D341Med (cell line): ENCODE results near the gene KDM2B.

ENCODE experiments used
- DNase-seq: peaks from one replicate; pipeline ENCODE4 v3.0.0; 2012; ENCODE audit warnings: low spot score

KDM2B gene

DNA sequence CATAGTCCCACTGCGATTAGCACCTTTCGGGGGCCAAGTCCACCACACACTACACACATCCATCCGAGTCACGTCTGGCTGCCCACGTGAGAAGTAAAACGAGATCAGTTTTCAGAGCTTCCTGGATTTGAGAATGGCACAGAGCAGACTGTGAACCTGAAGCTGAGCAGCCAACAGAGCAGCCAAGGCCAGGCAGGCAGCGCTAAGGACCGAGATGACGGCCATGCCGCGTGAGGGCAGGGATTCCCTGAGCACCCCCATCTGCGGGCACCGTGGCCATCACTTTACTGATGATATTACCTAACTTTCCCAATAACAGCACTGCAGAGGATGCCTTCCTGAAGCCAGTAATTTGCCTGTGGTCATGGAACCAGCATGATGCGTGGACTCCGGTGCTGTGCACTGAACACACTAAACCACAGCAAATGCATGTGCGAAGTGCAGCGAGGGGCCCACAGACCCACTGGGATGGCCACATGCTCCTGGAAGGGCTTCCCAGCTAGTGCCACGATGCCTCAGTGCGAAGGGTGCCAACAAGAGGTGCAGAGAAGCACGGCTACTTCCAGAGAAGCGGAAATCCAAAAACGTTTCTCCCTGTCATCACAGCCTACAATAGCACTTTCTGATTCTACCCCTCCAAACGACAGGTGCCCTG, 124.9 kb downstream of the KDM2B start:
- DNase-seq: peak; percentile 30

DNA sequence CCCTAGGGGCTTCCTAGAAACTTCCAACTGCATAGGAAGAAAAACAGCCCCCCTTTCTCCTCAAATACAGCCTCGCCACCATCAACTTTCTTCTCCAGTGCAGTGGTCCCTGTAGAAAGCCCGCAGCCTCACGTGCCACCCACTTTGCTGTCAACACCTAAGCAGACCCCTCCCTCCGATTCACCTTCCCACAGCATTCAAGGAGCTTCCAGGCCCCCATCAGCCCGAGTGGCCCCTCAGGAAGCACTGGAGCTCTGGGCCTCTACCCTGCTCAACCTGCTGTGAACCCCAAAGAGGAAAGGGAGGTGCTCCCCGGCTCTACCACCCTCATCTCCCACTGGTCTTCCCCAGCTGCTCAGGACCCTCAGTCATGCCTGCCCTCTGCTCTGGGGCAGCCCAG, 125.9 kb downstream of the KDM2B start:
- no peak for DNase-seq

DNA sequence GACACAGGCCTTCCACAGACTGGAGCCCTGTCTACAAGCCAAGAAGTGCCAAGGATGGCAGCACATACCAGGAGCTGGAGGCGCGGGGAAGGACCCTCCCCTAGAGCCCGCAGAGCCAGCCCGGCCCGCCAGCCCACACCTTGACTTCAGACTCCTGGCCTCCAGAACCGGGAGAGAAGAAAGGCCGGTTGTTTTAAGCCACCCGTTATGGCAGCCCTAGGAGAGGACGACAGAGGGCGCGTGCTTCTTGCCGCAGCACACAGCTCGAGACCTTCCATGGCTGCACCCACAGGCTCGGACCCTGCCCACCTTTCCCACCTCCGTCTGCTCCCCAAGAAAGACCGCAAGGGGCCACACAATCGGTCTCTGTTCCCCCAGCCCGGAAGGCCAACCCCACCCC, 127.2 kb downstream of the KDM2B start:
- no peak for DNase-seq

DNA sequence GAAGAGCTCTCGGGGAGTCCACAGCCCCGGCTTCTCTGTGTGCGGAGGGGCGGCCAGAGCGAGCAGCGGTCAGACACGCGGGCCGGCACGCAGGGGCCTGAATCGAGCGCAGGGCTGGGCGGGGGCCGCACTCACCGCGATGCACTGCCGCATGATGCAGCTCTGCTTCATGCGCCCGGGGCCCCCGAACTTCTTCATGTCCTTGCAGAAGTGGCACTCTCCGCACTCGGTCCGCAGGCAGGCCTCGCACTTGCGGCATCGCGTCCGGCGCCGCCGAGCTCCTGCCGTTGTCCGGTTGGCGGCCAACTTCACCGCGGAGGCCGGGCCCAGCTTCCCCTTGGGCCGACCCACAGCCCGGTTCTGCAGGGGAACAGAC, 127.8 kb downstream of the KDM2B start:
- DNase-seq: peak; percentile 33

DNA sequence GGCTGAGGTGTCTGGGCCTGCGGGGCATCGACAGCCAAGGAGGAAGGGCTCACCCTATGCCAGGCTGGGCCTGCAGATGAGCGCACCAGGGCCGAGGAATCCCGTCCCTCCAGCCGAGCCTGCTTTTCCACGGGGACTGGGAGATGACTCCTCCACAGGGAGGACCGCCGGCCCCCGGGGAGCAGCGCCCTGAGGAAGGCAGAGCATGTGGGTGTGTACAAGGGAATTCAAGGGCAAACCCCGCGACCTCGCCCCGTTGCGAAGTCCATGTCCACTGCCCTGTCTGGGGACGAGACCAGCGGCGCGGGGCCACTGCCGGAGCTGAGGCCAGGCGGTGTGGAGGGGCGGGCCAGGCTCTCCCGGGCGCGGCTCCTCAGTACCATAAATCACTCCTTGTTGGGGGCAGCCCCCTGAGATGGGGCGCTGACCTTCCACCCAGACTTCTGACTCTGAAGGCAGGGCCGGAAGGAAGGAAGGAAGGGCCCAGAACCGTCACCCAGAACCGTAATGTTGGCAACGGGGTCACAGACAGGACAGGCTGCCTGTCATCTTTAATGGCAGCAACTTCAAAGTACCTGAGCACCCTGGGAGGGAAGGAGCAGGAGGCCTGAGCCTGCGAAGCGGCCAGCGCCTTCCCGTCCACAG, 128.4 kb downstream of the KDM2B start:
- peak; percentile 38 for DNase-seq

DNA sequence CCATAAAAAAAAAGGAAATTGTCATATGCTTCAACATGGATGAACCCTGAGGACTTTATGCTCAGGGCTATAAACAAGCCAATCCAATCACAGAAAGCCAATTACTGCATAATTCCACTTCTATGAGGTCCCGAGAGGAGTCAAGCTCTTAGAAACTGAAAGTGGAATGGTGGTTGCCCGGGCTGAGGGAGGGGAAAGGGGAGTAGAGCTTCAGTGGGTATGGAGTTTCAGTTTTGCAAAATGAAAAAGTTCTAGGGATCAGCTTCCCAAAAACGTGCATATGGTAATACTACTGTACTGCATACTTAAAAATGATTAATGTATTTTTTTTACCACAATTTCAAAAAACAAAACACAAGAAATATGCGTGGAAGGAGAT, 128.9 kb downstream of the KDM2B start:
- no peak for DNase-seq

DNA sequence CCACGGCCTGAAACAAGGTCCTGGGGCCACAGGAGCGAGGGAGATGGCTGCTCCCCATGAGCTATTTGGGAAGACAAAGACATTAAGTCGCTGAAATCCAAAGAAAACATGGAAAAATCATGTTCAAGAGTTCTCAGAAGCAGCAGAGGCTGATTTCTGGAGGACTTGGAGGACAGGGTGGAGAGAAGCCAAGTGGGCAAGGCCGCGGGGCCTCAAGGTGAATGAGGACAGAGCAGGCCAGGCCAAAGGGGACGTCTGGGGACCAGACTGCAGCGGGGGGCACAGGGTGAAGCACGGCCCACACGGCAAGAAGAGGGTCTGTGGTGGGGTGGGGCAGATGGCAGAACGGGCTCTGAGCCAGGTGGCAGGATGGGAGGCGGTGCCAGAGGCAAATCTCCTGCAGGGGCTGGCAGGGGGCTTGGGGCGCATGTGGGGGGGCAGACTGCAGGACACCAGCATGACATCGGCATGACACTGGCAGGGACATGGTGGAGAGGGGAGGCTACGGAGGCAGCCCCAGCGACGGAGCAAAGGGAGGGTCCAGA, 132.0 kb downstream of the KDM2B start:
- DNase-seq: peak; percentile 34

DNA sequence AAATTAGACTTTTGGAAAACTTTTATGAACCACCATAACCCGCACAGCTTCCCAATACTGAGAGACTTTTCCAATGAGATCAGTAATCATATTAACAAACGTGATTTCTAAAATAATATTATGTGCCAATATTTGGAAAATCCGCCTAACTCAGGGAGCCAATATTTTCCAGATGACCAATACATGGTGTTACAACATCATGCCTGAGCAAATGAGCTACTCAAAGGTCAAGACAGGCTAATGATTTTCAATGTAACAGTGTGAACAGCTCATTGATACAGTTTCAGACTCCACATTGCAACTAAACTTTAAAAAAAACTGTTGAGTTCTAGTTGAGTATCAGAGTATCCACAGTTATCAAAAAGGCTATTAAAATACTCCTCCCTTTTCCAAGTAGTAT, 134.1 kb downstream of the KDM2B start:
- no peak for DNase-seq

DNA sequence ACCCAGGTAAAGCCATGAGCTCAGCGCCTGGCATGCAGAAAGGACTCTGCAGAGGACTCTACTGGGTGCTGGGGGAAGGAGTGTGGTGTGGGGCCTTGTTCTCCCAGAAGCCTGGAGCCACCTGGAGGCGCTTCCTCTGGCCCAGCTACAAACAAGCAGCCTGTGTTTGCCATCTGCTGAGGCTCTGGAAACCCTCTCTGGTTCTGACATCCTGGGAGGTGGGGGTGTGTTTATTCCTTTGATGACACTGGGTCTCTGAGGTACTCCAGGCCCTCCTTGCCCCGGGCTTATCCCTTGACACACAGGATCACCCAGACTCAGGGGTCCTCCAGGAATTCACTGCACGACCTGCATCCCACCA, 136.0 kb downstream of the KDM2B start:
- DNase-seq: no peak

DNA sequence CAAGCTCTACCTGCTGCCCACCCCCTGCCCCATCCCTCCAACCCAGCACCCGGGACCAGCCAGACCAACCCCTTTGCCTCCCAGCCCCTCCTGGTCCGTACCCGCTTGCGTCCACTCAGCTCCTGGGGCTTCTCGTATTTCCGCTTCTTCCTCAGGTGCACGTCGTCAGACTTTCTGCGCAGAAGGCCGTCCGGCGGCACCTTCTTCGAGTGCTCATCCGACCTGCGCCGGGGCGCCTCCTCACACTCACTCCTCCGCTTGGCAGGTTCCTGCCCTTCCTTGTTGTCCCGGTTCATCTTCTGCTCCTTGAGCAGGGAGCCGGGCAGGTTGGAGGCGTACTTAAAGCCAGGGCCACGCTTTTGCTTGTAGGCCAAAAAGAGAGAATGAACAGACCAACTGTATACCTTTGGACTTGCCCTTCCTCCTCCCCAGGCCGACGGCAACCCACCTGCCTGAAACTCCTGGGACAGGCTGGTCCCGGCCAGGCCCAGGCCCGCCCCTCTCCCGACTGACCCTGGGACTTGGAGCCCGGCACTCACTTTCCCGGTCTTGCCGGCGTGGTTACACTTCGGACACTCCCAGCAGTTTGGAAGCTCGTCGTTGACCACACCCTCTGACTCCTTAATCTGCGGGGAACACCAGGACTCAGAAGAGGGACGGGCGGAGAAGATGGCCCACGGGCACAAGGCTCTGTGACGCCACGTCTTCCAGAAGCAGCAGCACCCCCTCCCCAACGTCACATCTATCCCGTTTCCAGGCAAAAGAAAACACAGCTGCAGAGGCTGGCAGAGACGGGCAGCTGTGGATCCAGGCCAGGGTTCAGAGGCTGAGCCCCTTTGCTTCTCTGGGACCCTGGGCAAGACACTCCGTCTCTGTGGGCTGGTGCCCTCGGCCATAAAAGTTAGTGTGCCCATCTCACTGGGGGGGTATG, 136.6 kb downstream of the KDM2B start:
- DNase-seq: no peak

DNA sequence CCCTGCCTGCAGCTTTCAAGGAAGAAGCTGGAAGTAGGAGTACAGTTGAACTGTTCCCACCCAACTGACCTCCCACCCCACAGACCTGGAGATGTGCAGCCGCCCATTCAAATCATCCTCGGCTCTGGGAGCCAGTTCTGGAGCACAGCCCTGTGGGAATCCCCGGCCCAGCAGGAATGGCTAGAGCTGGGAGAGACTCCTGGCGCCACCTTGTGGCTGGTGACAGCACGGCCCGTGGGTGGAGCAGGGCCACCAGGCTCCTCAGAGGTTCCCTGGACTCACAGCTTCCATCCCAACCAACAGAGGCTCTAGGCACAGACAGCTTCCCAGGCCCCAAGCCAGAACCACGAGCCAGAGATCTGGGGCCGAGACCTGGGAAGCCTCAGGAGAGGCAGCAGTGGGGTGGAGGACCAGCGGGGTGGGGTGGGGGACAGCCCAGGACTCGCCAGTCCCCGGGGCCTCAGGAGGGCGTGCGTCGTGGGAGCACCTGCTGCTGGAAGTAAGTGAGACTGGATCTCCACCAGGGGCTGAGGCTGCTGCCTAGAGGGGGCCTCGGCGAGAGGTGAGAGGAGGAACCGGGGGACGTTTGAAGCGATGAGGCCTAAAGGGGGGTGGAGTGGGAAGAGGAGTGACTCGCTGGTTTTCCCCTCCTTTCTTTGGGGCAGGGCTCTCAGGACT, 137.5 kb downstream of the KDM2B start:
- peak; percentile 96 for DNase-seq

DNA sequence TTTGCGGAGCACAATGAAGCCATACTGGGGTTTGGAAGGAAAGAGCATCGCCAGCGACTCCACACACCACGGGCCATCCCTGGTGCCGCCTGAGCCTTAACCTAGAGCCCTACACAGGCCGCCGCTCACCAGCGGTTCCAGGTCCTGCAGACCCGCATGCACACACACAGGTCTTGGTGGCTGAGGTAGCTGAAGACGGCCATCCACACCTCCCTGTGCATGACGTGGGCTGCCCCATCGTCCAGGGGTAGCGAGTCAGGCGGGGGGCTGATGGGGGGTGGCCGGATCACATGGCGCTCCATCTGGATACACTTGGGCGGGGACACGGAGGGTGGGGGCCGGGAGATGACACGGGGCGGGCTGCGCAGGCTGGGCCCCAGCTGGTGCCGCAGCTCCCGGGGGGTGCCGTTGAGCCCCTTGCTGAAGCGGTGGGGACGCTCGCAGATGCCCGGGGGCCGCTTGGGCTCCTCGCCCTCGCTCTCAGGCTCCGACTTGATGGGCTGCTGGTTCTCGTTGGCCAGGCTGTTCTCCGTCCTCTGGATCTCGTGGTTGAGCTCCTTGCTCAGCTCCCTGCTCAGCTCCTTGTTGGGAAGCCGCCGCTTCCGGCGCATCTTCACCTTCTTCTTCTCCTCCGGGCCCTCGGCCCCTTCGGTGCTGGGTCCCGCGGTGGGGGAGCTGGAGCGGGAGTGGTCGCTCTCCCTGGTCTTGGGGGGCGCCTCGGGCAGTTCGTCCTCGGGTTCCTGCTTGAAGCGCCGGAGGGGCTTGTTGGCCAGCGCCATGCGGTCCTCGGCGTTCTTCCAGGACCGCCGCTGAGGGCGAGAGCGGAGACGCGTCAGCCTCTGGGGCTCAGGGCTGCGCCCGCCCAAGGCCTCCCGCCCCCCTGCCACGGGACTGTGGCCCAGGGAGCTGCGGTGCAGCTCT, 138.5 kb downstream of the KDM2B start:
- no peak for DNase-seq

DNA sequence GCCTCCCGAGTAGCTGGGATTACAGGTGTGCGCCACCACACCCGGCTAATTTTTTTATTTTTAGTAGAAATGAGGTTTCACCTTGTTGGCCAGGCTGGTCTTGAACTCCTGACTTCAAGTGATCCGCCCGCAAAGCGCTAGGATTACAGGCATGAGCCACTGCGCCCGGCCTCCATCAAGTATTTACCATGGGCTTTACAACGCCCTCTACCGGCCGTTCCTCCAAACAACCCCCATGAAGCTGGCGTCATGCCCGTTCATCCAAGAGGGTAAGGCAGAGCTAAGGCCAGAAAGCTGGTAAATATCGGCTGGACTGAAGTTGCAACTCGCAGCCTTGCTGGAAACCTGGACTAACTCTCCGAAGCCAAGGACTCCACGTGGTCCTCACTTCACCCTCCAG, 139.3 kb downstream of the KDM2B start:
- no peak for DNase-seq

DNA sequence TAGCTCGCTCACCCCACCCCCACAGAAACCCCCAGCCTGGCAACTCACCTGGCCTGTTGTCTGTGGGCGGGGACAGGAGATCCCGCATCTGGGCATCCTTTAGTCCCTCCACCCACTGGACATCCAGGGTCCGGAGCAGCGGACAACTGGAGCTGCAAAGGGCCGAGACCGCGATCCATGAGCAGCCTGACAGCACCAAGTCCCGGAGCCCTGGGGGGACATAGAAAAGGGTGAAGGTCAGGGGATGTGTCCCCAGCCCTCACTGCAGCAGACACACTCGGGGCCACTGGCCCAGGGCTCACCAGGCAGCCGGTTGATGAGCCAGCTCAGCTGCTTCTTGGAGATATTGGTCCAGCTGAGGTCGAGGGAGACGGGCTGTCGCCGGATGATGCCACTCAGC, 140.1 kb downstream of the KDM2B start:
- DNase-seq: no peak

DNA sequence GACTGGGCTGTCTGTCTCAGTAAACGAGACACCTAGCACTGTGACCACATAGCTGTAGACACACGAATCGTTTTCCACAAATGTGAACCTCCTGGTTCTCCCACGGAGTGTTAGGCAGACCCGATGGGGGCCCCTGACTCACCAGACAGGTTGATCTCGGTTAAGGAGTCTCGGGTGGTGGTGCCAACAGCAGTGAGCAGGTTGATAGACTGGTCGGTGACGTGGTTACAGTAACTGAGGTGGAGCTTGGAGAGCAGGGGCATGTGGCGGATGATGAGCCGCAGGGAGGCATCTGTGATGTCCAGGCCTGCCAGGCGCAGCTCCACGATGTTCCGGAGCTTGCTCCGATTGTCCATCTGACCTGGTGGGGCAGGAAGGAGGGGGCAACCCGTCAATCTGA, 141.1 kb downstream of the KDM2B start:
- no peak for DNase-seq

DNA sequence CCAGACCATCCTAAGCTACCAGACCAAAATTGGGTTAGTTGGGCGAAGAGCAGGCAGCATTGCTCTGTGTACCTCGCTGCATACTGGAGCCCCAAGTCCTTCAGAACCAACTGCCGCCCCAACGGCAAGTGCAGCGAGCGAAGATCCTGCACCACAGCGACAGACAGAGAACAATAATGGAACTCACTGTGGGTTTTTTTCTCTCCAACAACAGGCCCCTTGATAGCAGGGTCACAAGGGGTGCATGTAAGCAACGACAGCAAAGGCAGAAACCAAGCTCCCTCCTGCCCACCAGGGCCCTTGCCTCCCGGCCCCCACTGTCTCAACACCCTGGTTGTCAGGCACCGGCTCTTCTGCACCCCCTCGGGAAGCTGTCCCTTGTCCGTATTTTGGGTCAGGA, 141.9 kb downstream of the KDM2B start:
- DNase-seq: no peak

DNA sequence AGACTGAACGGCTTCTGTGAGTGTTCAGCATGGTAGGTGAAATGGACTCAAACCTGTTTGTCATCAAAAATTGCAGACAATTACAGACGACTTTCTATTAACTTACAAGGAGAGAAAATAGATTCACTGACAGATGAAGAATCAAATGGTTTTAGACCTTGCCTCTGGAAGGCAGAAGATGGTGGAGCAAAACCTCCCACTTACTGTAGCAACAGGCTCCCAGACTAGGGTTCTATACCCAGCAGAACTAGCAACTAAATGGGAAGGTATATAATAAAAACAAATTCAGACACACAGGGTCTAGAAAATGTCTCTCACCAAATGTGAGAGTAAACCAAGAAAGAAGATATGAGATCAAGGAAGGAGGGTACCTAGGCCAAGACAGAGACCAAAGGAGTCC, 144.1 kb downstream of the KDM2B start:
- DNase-seq: no peak

DNA sequence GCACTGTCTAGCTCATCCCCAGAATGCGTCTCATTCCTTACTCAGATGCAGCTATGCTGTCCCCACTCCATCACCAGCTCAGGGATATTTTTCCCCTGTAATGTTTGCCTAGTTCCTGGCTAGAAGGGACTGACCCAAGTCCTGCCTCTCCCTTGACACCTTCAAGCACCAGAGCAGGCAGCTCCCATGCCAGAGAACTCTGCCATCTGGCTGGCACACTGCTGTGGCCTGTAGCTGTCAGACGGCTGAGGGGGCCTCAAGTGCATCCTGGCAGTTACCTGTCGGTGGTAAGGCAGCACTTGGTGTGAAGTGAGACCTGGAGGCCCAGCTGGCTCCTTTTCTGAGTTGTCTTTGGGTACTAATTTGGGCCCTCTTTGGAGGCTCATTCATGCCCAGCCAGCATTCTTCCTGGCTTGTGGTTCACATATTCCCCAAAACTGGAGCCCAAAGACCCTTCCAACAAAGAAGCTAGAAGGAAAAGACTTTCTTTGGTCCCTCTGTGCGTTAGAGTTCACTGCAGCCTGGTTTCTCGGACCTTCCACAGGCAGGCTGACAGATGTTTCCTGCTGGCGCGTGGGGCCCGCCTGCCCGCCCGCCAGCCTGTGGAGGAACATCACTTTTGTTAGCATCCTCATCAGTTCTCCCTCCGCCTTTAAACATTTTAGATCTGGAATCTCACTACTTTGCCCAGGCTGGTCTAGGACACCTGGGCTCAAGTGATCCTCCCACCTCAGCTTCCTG, 147.9 kb downstream of the KDM2B start:
- no peak for DNase-seq

DNA sequence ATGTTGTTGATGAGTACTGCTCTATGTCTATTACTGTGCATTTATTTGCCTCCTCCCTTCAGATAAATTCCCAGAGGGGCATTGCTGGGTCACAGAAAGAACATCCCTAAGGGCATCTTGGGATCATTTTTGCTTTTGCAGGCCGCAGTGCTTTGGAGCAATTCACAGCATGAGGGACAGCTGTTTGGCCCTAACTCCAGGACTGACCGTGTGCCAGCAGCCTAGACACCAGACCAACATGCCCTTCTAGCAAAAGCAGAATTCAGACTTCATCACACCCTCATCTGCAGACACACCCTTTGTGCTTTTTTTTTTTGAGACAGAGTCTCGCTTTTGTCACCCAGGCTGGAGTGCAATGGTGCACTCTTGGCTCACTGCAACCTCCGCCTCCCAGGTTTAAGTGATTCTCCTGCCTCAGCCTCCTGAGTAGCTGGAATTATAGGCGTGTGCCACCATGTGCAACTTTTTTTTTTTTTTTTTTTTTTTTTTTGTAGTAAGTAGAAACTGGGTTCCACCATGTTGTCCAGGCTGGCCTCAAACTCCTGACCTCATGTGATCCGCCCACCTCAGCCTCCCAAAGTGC, 149.9 kb downstream of the KDM2B start:
- no peak for DNase-seq

DNA sequence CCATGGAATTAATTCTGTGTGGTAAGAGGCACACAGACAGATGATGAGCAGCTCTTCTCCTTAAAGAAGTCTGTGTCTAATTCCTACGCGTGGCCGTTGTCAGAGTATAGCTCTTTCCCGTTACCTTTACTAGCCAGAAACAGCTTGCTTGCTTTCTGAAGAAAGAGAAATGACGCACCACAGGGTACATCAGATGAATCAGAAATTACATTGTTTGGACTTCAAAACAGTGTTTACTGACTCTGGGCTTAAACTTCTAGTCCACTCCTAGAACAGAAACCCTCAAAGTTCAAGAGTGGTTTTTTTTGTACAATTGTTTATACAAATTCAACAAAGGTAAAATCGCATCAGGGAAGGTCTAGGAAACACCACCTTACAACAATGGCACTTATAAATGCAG, 151.9 kb downstream of the KDM2B start:
- DNase-seq: no peak
